Endothelial cell of umbilical vein (primary cell): Measurements from ENCODE around the gene CSNK1G1.

Experiments used
- CTCF ChIP-seq, 2 donors: IDR thresholded peaks; 1 replicate in 1 of 2; 2 replicates in 1 of 2; pipeline ENCODE4 v1.5.1; 2011; ENCODE audit warnings: low read length in 2 of 2, mild to moderate bottlenecking in 2 of 2, moderate library complexity in 2 of 2, control low read depth in 1 of 2, inconsistent platforms in 1 of 2, low read depth in 1 of 2; ENCODE audit not compliant: insufficient read depth in 1 of 2; ENCODE audit errors: extremely low read depth in 1 of 2
- EZH2 ChIP-seq: IDR thresholded peaks from 2 replicates; pipeline ENCODE4 v1.6.1; 2012; ENCODE audit warnings: borderline replicate concordance, low read depth, mild to moderate bottlenecking, moderate library complexity, low read length, inconsistent platforms; ENCODE audit not compliant: severe bottlenecking
- FOS ChIP-seq: IDR thresholded peaks from 2 replicates; pipeline ENCODE4 v1.6.1; 2011; ENCODE audit warnings: mild to moderate bottlenecking, low read length, moderate library complexity, borderline replicate concordance; ENCODE audit not compliant: insufficient read depth
- GATA2 ChIP-seq: IDR thresholded peaks from 2 replicates; pipeline ENCODE4 v1.7.0; 2011; ENCODE audit warnings: low read depth, mild to moderate bottlenecking, moderate library complexity, mixed read lengths, low read length; ENCODE audit not compliant: insufficient read length, insufficient read depth
- JUN ChIP-seq: IDR thresholded peaks from 2 replicates; pipeline ENCODE4 v1.6.1; 2011; ENCODE audit warnings: borderline replicate concordance, low read depth; ENCODE audit not compliant: insufficient read length, insufficient read depth
- MYC ChIP-seq: IDR thresholded peaks from one replicate; pipeline ENCODE4 v1.6.1; 2011; ENCODE audit warnings: mild to moderate bottlenecking, low read depth, low read length
- POLR2A ChIP-seq: IDR thresholded peaks from 2 replicates; pipeline ENCODE4 v1.6.1; 2012; ENCODE audit warnings: low read depth, mild to moderate bottlenecking, control low read depth, low read length
- POLR2AphosphoS5 ChIP-seq: IDR thresholded peaks from 2 replicates; pipeline ENCODE4 v1.6.1; 2012; ENCODE audit warnings: low read depth, mild to moderate bottlenecking, control low read depth, low read length, moderate library complexity; ENCODE audit not compliant: insufficient read depth
- TF ChIP-seq, protein P1 (sequence below): IDR thresholded peaks from 2 replicates; pipeline ENCODE4 v1.6.1; 2011; ENCODE audit not compliant: insufficient read depth, insufficient read length

GRCh38 chr15:64133623-64134344, 222.2 kb downstream of the CSNK1G1 start:
- TF ChIP-seq CTCF (IDR thresholded peaks at IDR 0.05; ENCODE audit: extremely low read depth in 1 of 2, insufficient read depth in 1 of 2, low read depth in 1 of 2, low read length in 2 of 2) = no peak
- TF ChIP-seq POLR2A = no peak
- TF ChIP-seq POLR2AphosphoS5 = no peak
- TF ChIP-seq, protein P1, sequence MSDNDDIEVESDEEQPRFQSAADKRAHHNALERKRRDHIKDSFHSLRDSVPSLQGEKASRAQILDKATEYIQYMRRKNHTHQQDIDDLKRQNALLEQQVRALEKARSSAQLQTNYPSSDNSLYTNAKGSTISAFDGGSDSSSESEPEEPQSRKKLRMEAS = no peak
- no peak for TF ChIP-seq EZH2
- no peak for TF ChIP-seq FOS
- TF ChIP-seq GATA2 = no peak
- no peak for TF ChIP-seq MYC
- TF ChIP-seq JUN = no peak
